OCI-LY1 (cell line): Measurements from ENCODE around the gene NEURL1B.
"Not testable (repeated sequence)": the region's sequence is repeated elsewhere in the genome, so short reads cannot be mapped to it uniquely, and the experiment has no call there.

Experiments used
- H2AFZ ChIP-seq: fragments of 200-600 bp; sonication (generic), shearing (Covaris generic); 2 replicates; pipeline ENCODE4 v1.6.0; 2014; ENCODE audit warnings: antibody characterized with exemption, mild to moderate bottlenecking, low read length
- H3F3A ChIP-seq: fragments of 200-600 bp; sonication (generic), shearing (Covaris generic); 2 replicates; pipeline ENCODE4 v1.6.0; 2014; ENCODE audit warnings: mild to moderate bottlenecking, antibody characterized with exemption, low read length, moderate library complexity; ENCODE audit not compliant: insufficient read depth
- H3K27ac ChIP-seq: fragments of 200-600 bp; sonication (generic); 2 replicates; pipeline ENCODE4 v1.5.1; 2014; ENCODE audit warnings: low read length, mixed run types, mild to moderate bottlenecking, low read depth; ENCODE audit not compliant: poor library complexity, severe bottlenecking
- H3K27me3 ChIP-seq: fragments of 200-600 bp; sonication (generic); 2 replicates; pipeline ENCODE4 v1.6.0; 2014; ENCODE audit warnings: antibody characterized with exemption, mild to moderate bottlenecking, low read length, moderate library complexity; ENCODE audit not compliant: insufficient read depth
- H3K36me3 ChIP-seq: fragments of 200-600 bp; sonication (generic); 2 replicates; pipeline ENCODE4 v1.6.1; 2014; ENCODE audit warnings: mild to moderate bottlenecking, antibody characterized with exemption, low read length, moderate library complexity, mixed read lengths; ENCODE audit not compliant: insufficient read depth
- H3K4me1 ChIP-seq: fragments of 200-600 bp; sonication (generic); 2 replicates; pipeline ENCODE4 v1.5.1; 2014; ENCODE audit warnings: mild to moderate bottlenecking, low read length, moderate library complexity; ENCODE audit not compliant: insufficient read depth, severe bottlenecking
- H3K4me2 ChIP-seq: fragments of 200-600 bp; sonication (generic), shearing (Covaris generic); 2 replicates; pipeline ENCODE4 v1.6.1; 2014; ENCODE audit warnings: low read length
- H3K4me3 ChIP-seq: fragments of 200-600 bp; sonication (generic); 2 replicates; pipeline ENCODE4 v1.5.1; 2014; ENCODE audit warnings: low read length, low read depth, mild to moderate bottlenecking, mixed read lengths; ENCODE audit not compliant: poor library complexity, severe bottlenecking
- H3K79me2 ChIP-seq: fragments of 200-600 bp; shearing (Covaris generic); 2 replicates; pipeline ENCODE4 v1.6.1; 2016; ENCODE audit warnings: mixed run types, low read length, mixed read lengths; ENCODE audit not compliant: insufficient read depth
- H3K9ac ChIP-seq: fragments of 200-600 bp; sonication (generic), shearing (Covaris generic); 2 replicates; pipeline ENCODE4 v1.6.1; 2014; ENCODE audit warnings: mild to moderate bottlenecking, low read length, mixed read lengths
- H3K9me2 ChIP-seq: fragments of 200-600 bp; sonication (generic), shearing (Covaris generic); 2 replicates; pipeline ENCODE4 v1.6.1; 2014; ENCODE audit warnings: low read depth, mild to moderate bottlenecking, low read length, mixed read lengths
- H3K9me3 ChIP-seq: fragments of 200-600 bp; shearing (Covaris generic); 2 replicates; pipeline ENCODE4 v1.6.1; 2014; ENCODE audit warnings: low read length, mixed read lengths
- H4K20me1 ChIP-seq: fragments of 200-600 bp; sonication (generic), shearing (Covaris generic); 2 replicates; pipeline ENCODE4 v1.6.0; 2016; ENCODE audit warnings: mild to moderate bottlenecking, low read length; ENCODE audit not compliant: insufficient read depth
- CTCF ChIP-seq: fragments of 200-600 bp; sonication (generic), shearing (Covaris generic); IDR thresholded peaks from 2 replicates; pipeline ENCODE4 v1.5.1; 2017; ENCODE audit warnings: mild to moderate bottlenecking, antibody characterized with exemption, low read length, moderate library complexity, mixed read lengths
- EZH2 ChIP-seq: fragments of 200-600 bp; sonication (generic), shearing (Covaris generic); IDR thresholded peaks from 2 replicates; pipeline ENCODE4 v1.8.0; 2017; ENCODE audit warnings: borderline replicate concordance, mixed run types, mild to moderate bottlenecking, antibody characterized with exemption, low read length, moderate library complexity, mixed read lengths

NEURL1B gene

GRCh38 chr5:172710676-172711075 lies 69.6 kb downstream of the NEURL1B start:
- H3K79me2 ChIP-seq, result no peaks in the 10 kb centered on the region
- H3K9me2 ChIP-seq, result no peaks in the 10 kb centered on the region
- TF ChIP-seq EZH2 (no peak), CTCF (no peak)
- H3F3A ChIP-seq, result no peaks in the 10 kb centered on the region
- H3K4me1 ChIP-seq, result no peaks in the 10 kb centered on the region
- H3K4me3 ChIP-seq, result no peak overlapping the region
- H4K20me1 ChIP-seq, result no peaks in the 10 kb centered on the region
- H3K4me2 ChIP-seq, result no peak overlapping the region
- H2AFZ ChIP-seq, result no peak overlapping the region
- no peak overlapping the region for H3K9ac ChIP-seq
- no peak overlapping the region for H3K27ac ChIP-seq
- H3K36me3 ChIP-seq, result no peaks in the 10 kb centered on the region
- H3K27me3 ChIP-seq, result no peaks in the 10 kb centered on the region
- H3K9me3 ChIP-seq, result no peaks in the 10 kb centered on the region

- H3K4me2 ChIP-seq, H3K9me2 ChIP-seq, H3K79me2 ChIP-seq, H3F3A ChIP-seq, H3K4me1 ChIP-seq, H4K20me1 ChIP-seq, H3K36me3 ChIP-seq, H3K27ac ChIP-seq, H2AFZ ChIP-seq, H3K9ac ChIP-seq, H3K27me3 ChIP-seq, H3K4me3 ChIP-seq, H3K9me3 ChIP-seq: not testable (repeated sequence)
Measured at GRCh38 chr5:172711321-172711861, 70.3 kb downstream of the NEURL1B start.

- H3F3A ChIP-seq, result no peaks in the 10 kb centered on the region
Measured at GRCh38 chr5:172712610-172713009, 71.5 kb downstream of the NEURL1B start.

More at GRCh38 chr5:172712610-172713009, 71.5 kb downstream of the NEURL1B start:
- Histone ChIP-seq H3K79me2 (no peaks in the 10 kb centered on the region), H3K27ac (no peak overlapping the region), H3K27me3 (no peaks in the 10 kb centered on the region), H4K20me1 (no peaks in the 10 kb centered on the region), H3K4me3 (no peak overlapping the region), H3K4me2 (no peak overlapping the region), H3K4me1 (peaks cover 4% of the 10 kb centered on the region), H3K9me3 (no peaks in the 10 kb centered on the region), H2AFZ (no peak overlapping the region), H3K9ac (no peak overlapping the region), H3K9me2 (no peaks in the 10 kb centered on the region), H3K36me3 (no peaks in the 10 kb centered on the region)
- TF ChIP-seq EZH2, result no peak
- no peak for TF ChIP-seq CTCF
